ENCODE data around the gene GLIS2. TPM values are rescaled to one million over a fixed set of nuclear protein-coding genes. Genes with fewer than 3 reads are reported as not detected.

GLIS2 gene
- polyA plus RNA-seq, 2 of the 4 experiments (the other 2 are of a cell fraction) = 5.5 to 15.8 TPM

DNA sequence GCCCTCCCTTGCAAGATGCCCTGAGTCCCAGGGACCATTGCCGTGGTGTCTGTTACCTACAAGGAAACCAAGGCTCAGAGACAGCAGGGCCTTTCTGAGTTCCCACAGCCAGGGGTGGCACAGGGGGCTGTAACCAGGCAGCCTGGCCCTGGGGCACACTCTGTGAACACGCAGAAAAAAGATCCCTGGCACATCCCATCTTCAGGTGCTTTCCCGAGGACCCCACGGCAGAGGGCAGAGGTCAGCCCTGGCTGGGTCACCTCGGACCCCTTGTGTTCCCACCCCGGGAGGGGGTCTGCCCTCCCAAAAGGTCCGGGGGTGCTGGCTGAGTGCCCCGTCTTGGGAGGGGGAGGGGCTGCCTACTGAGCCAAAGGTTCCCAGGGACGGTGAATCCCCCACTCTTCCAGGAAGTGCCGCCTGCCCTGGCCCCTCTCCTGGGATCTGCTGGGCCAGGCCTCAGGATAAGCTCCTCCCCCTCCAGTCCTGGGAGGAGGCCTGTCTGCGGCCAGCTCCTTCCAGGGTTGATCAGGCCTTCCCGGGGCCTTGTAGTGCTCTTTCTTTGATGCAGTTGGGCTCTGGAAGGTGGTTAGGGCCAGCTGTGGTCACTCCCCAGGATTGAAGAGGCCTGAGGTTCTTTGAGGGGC is 8.1 kb downstream of the GLIS2 start:
- TF ChIP-seq ZC3H11A (IDR thresholded peaks at IDR 0.05) (no peak), TP53 (CRISPR knock-in tag; IDR thresholded peaks at IDR 0.05) (no peak), FOSB (CRISPR knock-in tag; IDR thresholded peaks at IDR 0.05) (no peak), SMC3 (IDR thresholded peaks at IDR 0.05) (no peak), HOXA7 (CRISPR knock-in tag; IDR thresholded peaks at IDR 0.05) (no peak), ZSCAN20 (CRISPR knock-in tag; IDR thresholded peaks at IDR 0.05) (no peak)
- TF ChIP-seq, protein P1, sequence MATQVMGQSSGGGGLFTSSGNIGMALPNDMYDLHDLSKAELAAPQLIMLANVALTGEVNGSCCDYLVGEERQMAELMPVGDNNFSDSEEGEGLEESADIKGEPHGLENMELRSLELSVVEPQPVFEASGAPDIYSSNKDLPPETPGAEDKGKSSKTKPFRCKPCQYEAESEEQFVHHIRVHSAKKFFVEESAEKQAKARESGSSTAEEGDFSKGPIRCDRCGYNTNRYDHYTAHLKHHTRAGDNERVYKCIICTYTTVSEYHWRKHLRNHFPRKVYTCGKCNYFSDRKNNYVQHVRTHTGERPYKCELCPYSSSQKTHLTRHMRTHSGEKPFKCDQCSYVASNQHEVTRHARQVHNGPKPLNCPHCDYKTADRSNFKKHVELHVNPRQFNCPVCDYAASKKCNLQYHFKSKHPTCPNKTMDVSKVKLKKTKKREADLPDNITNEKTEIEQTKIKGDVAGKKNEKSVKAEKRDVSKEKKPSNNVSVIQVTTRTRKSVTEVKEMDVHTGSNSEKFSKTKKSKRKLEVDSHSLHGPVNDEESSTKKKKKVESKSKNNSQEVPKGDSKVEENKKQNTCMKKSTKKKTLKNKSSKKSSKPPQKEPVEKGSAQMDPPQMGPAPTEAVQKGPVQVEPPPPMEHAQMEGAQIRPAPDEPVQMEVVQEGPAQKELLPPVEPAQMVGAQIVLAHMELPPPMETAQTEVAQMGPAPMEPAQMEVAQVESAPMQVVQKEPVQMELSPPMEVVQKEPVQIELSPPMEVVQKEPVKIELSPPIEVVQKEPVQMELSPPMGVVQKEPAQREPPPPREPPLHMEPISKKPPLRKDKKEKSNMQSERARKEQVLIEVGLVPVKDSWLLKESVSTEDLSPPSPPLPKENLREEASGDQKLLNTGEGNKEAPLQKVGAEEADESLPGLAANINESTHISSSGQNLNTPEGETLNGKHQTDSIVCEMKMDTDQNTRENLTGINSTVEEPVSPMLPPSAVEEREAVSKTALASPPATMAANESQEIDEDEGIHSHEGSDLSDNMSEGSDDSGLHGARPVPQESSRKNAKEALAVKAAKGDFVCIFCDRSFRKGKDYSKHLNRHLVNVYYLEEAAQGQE (IDR thresholded peaks at IDR 0.05) = no peak
- TF ChIP-seq, protein P2, sequence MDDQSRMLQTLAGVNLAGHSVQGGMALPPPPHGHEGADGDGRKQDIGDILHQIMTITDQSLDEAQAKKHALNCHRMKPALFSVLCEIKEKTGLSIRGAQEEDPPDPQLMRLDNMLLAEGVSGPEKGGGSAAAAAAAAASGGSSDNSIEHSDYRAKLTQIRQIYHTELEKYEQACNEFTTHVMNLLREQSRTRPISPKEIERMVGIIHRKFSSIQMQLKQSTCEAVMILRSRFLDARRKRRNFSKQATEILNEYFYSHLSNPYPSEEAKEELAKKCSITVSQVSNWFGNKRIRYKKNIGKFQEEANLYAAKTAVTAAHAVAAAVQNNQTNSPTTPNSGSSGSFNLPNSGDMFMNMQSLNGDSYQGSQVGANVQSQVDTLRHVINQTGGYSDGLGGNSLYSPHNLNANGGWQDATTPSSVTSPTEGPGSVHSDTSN (IDR thresholded peaks at IDR 0.05) = no peak

DNA sequence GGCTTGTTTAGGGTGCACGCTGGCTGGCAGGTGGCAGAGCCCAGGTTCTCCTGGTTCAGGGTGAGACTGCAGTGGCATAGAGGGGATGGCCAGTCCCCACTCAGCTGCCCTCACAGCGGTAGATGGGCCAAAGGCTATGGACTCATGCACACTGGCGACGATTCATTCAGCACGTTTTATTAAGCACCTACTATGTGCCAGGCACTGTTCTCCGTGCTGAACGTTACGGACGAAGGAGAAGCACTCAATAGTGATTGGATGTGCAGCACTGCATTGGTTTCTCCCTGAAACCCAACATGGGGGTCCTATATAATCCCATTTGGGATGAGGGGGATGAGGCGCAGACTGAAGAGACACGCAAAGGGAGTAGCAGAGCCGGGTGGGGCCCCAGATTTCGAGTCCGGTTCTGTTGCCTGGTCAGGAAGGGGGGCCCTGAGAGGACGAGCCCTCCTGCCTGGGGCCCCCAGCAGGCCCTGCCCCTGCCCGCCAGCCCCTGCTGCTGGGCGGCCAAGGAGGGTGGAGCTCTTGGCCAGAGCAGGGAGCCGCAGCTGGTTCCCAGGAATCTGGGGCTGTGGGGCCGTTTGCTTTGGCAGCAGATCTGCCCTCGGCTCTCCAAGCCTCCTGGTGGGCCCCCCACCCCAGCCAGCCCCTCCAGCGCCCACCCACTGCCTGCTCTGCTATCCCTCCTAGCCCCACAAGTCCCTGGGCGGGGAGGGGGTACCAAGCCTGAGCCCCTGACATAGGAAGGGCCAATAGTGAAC is 8.8 kb downstream of the GLIS2 start:
- FAIRE-seq (no peak), ATAC-seq (no peak; a peak in 2 of 6 replicates), DNase-seq (ENCODE audit: low read depth in 1 of 2, low spot score in 1 of 2) (no peak)
- Histone ChIP-seq H3K4me3 (no peak overlapping the region), H3K9me3 (no peaks in the 10 kb centered on the region), H3K4me2 (peak overlapping the region; percentile 93), H3K4me1 (peaks cover 90% of the 10 kb centered on the region), H3K27ac (peak overlapping the region; percentile 78 to 96)
- ChIA-PET POLR2A (interaction anchor here (0.7 to 2.5 kb wide), 4 partner anchors 9 to 53 kb away, joined by 4 to 11 read pairs (median 8); partner anchors contain the start of gene GLIS2), CTCF (interaction anchor here (0.6 to 22.8 kb wide), 12 partner anchors 11 to 79 kb away, joined by 3 to 423 read pairs (median 6); partner anchors contain the start of gene GLIS2)
- WGBS (ENCODE audit: missing lambda C conversion rate) = 83% methylated on average over 19 of the region's 22 CpGs
- TF ChIP-seq RAD21 (conservative IDR thresholded peaks at IDR 0.05 in 1 of 2, IDR thresholded peaks at IDR 0.05 in 1 of 2) = no peak
- no peak for TF ChIP-seq HOXA7 (CRISPR knock-in tag; IDR thresholded peaks at IDR 0.05)
- no peak for TF ChIP-seq HDAC2 (IDR thresholded peaks at IDR 0.05)
- TF ChIP-seq CBX2 (IDR thresholded peaks at IDR 0.05; ENCODE audit: borderline replicate concordance, low read depth) = no peak
- TF ChIP-seq, protein P3, sequence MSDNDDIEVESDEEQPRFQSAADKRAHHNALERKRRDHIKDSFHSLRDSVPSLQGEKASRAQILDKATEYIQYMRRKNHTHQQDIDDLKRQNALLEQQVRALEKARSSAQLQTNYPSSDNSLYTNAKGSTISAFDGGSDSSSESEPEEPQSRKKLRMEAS (IDR thresholded peaks at IDR 0.05) = no peak
- TF ChIP-seq ZNF302 (CRISPR knock-in tag; IDR thresholded peaks at IDR 0.05) = no peak
- TF ChIP-seq, protein P4, sequence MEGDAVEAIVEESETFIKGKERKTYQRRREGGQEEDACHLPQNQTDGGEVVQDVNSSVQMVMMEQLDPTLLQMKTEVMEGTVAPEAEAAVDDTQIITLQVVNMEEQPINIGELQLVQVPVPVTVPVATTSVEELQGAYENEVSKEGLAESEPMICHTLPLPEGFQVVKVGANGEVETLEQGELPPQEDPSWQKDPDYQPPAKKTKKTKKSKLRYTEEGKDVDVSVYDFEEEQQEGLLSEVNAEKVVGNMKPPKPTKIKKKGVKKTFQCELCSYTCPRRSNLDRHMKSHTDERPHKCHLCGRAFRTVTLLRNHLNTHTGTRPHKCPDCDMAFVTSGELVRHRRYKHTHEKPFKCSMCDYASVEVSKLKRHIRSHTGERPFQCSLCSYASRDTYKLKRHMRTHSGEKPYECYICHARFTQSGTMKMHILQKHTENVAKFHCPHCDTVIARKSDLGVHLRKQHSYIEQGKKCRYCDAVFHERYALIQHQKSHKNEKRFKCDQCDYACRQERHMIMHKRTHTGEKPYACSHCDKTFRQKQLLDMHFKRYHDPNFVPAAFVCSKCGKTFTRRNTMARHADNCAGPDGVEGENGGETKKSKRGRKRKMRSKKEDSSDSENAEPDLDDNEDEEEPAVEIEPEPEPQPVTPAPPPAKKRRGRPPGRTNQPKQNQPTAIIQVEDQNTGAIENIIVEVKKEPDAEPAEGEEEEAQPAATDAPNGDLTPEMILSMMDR (IDR thresholded peaks at IDR 0.05) = no peak
- no peak for TF ChIP-seq JUNB (IDR thresholded peaks at IDR 0.05)
- TF ChIP-seq, protein P2 (IDR thresholded peaks at IDR 0.05) = no peak
- TF ChIP-seq, protein P5, sequence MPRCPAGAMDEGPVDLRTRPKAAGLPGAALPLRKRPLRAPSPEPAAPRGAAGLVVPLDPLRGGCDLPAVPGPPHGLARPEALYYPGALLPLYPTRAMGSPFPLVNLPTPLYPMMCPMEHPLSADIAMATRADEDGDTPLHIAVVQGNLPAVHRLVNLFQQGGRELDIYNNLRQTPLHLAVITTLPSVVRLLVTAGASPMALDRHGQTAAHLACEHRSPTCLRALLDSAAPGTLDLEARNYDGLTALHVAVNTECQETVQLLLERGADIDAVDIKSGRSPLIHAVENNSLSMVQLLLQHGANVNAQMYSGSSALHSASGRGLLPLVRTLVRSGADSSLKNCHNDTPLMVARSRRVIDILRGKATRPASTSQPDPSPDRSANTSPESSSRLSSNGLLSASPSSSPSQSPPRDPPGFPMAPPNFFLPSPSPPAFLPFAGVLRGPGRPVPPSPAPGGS (IDR thresholded peaks at IDR 0.05) = no peak
- TF ChIP-seq EP300 (IDR thresholded peaks at IDR 0.05) = no peak

More for the DNA sequence above, 8.1 kb downstream of the GLIS2 start:
- peak overlapping the region; percentile 21; the same call in 1 of the 3 replicates for H3K4me3 ChIP-seq
- no peaks in the 10 kb centered on the region for H3K9me3 ChIP-seq
- DNase-seq (ENCODE audit: low read depth in 1 of 2, low spot score in 1 of 2) = peak; percentile 64 to 79
- H3K4me2 ChIP-seq = peak overlapping the region; percentile 93
- ATAC-seq = peak; percentile 55 to 77
- FAIRE-seq = no peak
- H3K27ac ChIP-seq = peak overlapping the region; percentile 78 to 96
- 9% methylated on average over 6 of the region's 12 CpGs for WGBS (ENCODE audit: missing lambda C conversion rate)
- POLR2A ChIA-PET = interaction anchor here (0.7 to 2.5 kb wide), 4 partner anchors 9 to 53 kb away, joined by 4 to 11 read pairs (median 8); partner anchors contain the start of gene GLIS2
- H3K4me1 ChIP-seq = peaks cover 90% of the 10 kb centered on the region
- CTCF ChIA-PET = interaction anchor here (0.6 to 22.8 kb wide), 9 partner anchors 11 to 79 kb away, joined by 3 to 423 read pairs (median 6); partner anchors contain the start of gene GLIS2

Data from A549 (cell line).